ENCODE results near the gene CCSER1. TPM values are rescaled to one million over a fixed set of nuclear protein-coding genes. Genes with fewer than 3 reads are reported as not detected.

Gene CCSER1
- total RNA-seq, 1 experiment from 2014 or later: 23.1 TPM

DNA sequence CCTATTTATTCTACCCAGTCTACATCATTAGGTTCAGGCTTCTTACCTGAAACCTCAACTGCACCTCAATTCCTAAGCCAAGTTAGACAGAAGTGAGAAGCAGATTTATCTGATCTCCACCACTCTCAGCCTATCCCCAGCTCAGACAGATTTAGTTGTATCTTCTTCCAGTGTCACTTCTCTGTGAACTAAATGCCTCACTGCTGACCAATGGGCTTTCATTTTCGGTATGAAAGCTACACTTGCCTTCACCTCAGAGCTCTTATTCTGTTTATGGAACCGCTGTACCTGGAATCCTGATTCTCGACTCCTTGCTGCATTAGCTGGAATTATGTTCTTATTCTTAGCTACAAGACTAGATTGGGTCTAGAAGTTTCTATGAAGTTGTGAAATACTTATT, 833.2 kb downstream of the CCSER1 start:
- in situ Hi-C loops (cut with HindIII; ENCODE audit: low pct_unique_long_range_greater_than_20kb, low sequenced_read_pairs): no loop called here
- no peak for DNase-seq (ENCODE audit: low read depth, low spot score)

DNA sequence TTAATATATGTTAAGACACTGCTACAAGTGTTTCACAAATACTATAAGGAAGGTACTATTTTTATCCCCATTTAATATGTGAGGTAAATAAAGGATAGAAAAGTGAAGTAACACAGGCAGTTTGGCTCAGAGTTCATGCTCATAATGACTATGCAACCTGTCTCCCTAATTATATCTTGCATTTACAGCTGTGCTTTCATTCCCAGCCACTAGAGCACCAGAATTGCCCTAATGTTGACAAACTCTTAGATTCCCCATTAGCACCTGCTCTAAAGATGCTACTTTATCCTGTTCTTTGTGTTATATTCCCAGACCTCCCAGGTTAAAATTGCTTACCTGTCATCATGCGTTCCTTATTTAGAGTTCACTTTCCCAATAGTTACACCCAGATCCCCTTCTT, 833.6 kb downstream of the CCSER1 start:
- DNase-seq (ENCODE audit: low read depth, low spot score): no peak
- in situ Hi-C loops (cut with HindIII; ENCODE audit: low pct_unique_long_range_greater_than_20kb, low sequenced_read_pairs): no loop called here

DNA sequence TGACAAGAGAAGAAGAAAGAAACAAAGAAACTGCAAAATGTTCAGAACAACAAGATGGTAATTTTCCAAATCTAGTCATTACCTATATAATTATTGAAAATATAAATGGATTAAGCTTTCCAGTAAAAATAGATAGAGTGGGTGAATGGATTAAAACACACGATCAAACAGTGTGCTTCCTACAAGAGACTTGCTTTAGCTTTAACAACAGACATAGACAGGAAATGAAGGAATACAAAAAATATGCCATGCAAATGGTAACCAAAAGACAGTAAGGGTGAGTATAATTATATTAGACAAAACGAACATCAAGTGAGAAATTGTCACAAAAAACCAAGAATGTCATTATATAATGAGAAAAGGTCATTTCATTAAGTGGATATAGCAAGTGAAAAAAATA, 842.8 kb downstream of the CCSER1 start:
- no peak for DNase-seq (ENCODE audit: low read depth, low spot score)
- in situ Hi-C loops (cut with HindIII; ENCODE audit: low pct_unique_long_range_greater_than_20kb, low sequenced_read_pairs): no loop called here

DNA sequence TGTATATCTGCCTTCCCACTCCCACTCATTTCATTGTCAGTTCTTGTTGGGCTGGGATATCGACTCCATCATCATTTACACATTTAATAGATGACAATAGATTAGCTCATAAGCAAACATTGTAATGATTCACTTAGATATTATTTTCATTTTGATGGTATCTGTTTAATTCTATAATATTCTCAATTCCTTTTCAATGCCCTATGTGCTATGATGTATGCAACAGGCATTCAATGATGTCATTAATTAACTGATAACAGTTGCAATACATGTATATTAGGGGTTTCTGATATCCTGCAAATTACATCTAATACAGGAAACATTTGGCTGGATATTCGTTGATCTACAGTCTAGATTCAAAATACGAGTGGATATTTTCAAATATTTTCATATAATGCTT, 850.5 kb downstream of the CCSER1 start:
- DNase-seq (ENCODE audit: low read depth, low spot score): no peak
- in situ Hi-C loops (cut with HindIII; ENCODE audit: low pct_unique_long_range_greater_than_20kb, low sequenced_read_pairs): no loop called here

DNA sequence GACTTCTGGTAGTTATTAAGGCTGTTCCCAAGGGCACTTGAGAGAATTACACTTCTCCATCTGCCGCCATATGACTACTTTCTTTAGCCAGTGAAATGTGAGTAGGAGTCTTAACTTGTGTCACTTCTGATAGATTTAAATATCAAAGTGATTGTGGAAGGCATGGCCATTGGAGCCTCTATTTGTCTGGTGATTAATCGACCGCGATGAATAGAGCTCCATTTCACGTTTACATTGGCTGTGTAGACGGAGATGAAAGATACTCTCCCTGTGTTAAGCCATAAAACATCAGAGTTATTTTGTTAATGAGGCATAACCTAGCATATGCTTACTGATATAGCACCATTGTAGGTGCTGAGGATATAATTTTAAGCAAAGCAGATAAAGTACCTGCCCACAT, 852.4 kb downstream of the CCSER1 start:
- in situ Hi-C loops (cut with HindIII; ENCODE audit: low pct_unique_long_range_greater_than_20kb, low sequenced_read_pairs): no loop called here

DNA sequence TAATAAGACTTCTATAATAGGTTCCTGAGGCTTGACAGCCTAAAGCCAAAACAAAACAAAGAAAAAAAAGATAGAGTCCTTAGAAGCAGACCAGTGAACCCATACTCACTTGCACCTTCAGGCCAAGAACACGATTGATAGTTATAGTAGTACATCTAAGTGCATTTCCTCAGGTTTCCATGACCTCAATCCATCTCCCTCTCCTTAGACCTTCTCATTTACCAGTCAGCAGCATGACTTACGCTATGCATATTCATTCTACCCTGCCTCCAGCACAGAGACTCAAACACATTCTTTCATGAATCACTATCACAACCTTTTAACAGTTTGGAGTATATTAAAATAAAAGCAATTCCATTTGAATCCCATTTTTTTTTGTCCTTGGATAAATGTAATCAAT, 855.6 kb downstream of the CCSER1 start:
- in situ Hi-C loops (cut with HindIII; ENCODE audit: low pct_unique_long_range_greater_than_20kb, low sequenced_read_pairs): no loop called here
- DNase-seq (ENCODE audit: low read depth, low spot score): no peak

More for the DNA sequence above, 852.4 kb downstream of the CCSER1 start:
- DNase-seq (ENCODE audit: low read depth, low spot score): no peak

DNA sequence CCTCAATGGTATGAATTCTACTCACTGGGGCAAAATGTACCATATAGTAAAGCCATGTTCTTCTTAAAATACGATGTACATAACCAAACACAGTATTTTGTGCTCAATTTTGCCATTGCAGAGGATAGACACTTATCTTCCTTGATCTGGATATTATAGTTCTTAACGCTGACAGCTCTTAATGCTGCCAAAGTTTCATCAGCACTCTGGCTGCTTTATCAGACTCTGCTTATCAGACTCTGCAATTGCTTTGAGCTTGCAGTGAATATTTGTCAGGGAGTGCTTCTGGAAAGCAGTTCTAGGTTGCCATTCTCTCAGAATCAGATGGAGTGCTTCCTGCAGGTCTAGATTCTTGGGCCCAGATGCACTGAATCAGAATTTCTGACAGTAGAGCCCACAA, 863.1 kb downstream of the CCSER1 start:
- in situ Hi-C loops (cut with HindIII; ENCODE audit: low pct_unique_long_range_greater_than_20kb, low sequenced_read_pairs): no loop called here
- DNase-seq (ENCODE audit: low read depth, low spot score): no peak

DNA sequence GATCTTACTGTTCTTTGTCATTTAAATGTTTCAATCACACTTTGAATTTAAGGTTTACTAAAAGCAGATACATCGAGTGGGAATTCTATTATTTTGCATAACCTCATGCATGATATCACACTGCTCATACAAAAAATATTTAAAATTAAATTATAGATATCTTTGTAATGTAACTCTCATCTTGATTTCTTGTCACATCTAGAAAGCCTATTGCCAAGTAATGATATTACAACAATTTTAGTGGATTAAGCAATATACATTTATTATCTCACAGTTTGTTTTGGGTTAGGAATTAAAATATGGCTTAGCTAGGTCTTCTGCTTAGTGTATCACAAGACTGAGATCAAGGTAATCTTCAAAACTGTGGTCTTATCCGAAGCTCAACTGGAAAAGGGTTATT, 865.0 kb downstream of the CCSER1 start:
- no peak for DNase-seq (ENCODE audit: low read depth, low spot score)
- in situ Hi-C loops (cut with HindIII; ENCODE audit: low pct_unique_long_range_greater_than_20kb, low sequenced_read_pairs): no loop called here

DNA sequence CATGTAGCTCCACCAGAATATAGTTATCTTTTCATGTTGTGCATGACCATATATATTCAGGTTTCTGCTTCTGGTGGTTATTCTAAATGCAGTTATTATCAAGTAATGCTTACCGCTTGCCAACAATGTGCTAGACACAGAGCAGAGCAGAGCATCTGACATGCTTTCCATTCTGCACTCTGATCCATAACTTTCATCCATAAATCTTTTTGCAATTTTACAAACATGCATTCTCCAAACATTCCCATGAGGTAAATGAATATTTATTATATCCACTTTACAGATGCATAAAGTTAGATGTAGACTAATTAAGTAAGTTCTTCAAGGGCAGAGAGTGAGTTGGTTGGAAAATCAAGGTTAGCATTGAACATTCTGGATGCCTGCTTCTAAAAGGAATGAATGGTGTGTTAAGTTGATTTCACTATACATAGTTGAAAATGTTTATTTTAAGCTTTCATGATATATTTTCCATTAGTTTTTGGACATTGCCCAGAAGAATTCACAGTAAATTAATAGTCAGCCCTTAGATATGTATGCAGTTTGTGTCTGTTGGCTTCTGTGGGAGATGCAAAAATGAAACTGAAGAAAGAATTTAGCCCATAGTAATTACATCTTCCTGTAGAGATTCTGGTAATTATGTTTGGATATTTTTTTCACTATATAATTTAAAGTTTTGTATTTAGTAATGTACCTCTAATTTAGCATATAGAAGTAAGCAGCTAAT, 867.8 kb downstream of the CCSER1 start:
- no peak for DNase-seq (ENCODE audit: low read depth, low spot score)
- in situ Hi-C loops (cut with HindIII; ENCODE audit: low pct_unique_long_range_greater_than_20kb, low sequenced_read_pairs): no loop called here

DNA sequence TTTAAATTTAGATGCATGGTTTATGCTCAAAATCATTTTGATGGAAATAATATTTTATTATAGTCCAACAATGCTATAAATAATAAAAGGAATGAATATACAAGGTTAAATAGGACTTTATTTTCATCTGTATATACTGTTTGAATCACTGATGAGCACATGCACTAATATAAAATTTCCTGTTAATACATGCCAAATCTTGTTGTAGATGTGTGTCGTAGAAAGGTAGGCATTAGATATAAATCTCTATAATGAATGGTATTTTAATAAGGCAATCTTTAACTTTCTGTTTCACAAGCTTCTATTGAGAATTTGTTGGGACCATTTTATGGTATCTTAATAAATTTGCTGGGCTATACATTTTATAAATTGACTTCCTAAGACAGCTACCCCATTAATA, 868.8 kb downstream of the CCSER1 start:
- in situ Hi-C loops (cut with HindIII; ENCODE audit: low pct_unique_long_range_greater_than_20kb, low sequenced_read_pairs): no loop called here
- DNase-seq (ENCODE audit: low read depth, low spot score): no peak

DNA sequence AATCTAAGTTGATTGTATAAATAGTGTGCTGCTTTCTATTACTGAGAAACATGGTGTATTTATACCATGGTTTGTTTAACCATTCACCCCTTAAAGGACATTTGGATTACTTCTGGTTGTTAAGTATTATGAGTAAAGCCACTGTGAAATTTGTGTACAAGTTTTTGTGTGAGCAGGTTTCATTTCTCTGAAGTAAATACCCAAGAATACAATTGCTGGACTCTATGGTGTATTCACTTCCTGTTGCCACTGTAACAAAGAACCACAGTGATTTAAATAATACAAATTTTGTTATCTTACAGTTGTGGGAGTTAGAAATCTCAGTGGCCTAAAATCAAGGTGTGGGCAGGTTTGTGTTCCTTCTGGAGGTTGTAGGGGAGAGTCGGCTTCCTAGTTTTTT, 869.6 kb downstream of the CCSER1 start:
- no peak for DNase-seq (ENCODE audit: low read depth, low spot score)
- in situ Hi-C loops (cut with HindIII; ENCODE audit: low pct_unique_long_range_greater_than_20kb, low sequenced_read_pairs): no loop called here

DNA sequence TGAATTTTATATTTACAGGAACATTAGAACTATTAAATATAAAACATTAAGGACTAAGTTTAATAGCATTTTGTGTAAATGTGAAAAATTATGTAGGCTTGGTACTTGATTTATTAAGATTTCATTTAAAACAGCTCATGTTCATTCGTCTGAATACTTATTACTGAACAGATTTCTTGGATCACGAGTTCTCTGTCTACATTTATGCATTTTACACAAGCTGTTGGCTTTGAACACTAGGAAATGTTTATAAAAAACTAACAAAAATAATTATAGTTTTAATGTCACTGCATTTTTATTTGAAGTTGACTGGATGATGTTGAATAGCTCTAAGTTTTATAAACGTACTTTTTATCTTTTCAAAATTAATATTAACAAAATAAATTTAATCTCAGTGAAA, 888.7 kb downstream of the CCSER1 start:
- in situ Hi-C loops (cut with HindIII; ENCODE audit: low pct_unique_long_range_greater_than_20kb, low sequenced_read_pairs): no loop called here
- DNase-seq (ENCODE audit: low read depth, low spot score): no peak

DNA sequence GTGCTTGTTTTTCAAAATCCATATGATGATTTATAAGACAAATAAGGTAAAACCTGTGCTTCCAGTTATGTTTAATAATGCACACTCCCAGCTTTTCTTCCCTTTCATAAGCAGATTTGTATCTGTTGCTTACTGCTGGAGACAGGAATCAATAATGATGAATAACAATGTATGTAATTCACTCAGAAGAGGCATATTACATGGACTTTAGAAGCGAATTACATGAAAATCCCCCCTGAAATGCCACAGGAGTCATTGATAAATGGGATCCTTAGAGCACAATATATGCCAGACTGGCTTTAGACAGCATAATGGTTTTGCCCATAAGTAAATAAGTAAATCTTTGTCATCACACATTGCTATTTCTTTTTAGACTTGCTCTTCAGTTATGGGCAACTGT, 892.3 kb downstream of the CCSER1 start:
- DNase-seq (ENCODE audit: low read depth, low spot score): no peak
- in situ Hi-C loops (cut with HindIII; ENCODE audit: low pct_unique_long_range_greater_than_20kb, low sequenced_read_pairs): no loop called here

DNA sequence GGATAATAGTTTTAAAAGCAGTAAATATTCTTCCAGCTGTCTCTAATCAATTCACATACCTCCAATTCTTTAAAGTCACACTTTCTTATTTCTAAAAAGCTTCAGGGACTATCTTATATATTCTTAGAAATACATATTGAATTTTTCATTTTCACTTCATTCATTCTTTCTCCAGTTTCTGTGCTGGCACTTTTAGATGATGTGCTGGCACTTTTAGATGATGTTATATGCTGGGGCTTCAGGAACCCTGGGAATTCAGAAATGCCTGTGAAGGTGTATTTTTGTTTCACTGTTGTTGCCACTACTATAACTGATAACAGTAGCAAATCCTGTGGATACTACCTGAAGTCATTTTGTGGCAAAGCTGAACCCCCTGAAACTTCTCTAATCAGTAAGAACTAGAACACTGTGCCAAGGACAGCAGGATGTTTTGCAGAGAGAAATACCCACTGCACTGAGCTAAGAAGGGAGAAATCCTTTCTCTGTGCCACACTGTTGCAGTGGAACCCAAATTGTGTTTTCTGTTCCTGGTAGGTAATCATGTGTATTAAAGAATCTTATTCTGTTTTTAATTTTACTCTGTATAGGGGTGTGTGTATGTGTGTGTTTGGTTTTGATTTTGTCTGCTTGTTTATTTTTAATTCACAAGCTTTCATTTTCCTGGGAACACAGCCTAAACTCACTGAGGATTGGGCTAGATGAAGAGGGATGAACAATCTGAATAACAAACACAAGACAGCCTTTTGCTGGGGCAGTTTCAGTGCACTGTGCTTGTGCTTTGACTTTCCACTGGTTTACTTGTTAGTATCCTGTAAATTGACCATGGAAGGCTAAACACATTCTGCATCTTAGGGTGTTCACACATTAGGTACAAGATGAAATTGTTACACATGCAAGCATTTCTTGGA, 898.3 kb downstream of the CCSER1 start:
- no peak for DNase-seq (ENCODE audit: low read depth, low spot score)
- in situ Hi-C loops (cut with HindIII; ENCODE audit: low pct_unique_long_range_greater_than_20kb, low sequenced_read_pairs): no loop called here

DNA sequence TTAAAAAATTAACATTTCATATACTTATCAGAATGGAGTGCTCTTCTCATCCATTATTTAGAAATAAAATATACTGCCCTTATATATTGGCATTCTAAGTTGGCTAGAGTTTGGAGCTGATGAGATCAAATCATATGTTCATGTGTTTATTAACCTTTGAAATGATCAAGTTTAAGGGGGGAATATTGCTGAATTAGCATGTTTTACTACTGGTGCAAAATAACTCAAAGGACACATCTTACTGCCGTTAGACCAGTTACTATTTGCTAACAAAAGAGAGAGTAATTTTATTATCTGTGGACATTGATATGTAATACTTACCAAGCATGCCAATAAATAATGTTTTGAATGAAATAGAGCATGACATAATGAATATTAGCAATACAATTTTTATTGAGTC, 901.0 kb downstream of the CCSER1 start:
- in situ Hi-C loops (cut with HindIII; ENCODE audit: low pct_unique_long_range_greater_than_20kb, low sequenced_read_pairs): no loop called here
- no peak for DNase-seq (ENCODE audit: low read depth, low spot score)

DNA sequence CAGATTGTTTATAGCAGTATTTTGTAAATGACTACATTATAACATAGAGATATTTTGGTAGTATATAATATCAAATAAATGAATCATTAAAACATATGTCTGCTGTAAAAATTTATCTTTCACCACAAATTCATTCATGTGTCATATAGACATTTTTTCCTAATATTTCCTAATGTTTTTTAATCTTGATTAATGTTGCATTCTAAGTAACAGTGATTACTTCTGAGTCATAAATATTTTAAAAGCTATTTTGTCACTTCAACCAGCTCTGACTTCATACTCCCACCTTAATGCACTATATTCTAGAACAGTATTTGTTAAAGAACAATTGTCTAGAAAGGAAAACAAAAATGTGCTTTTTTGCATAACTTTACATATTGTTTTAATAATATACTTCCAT, 904.6 kb downstream of the CCSER1 start:
- in situ Hi-C loops (cut with HindIII; ENCODE audit: low pct_unique_long_range_greater_than_20kb, low sequenced_read_pairs): no loop called here
- DNase-seq (ENCODE audit: low read depth, low spot score): no peak

DNA sequence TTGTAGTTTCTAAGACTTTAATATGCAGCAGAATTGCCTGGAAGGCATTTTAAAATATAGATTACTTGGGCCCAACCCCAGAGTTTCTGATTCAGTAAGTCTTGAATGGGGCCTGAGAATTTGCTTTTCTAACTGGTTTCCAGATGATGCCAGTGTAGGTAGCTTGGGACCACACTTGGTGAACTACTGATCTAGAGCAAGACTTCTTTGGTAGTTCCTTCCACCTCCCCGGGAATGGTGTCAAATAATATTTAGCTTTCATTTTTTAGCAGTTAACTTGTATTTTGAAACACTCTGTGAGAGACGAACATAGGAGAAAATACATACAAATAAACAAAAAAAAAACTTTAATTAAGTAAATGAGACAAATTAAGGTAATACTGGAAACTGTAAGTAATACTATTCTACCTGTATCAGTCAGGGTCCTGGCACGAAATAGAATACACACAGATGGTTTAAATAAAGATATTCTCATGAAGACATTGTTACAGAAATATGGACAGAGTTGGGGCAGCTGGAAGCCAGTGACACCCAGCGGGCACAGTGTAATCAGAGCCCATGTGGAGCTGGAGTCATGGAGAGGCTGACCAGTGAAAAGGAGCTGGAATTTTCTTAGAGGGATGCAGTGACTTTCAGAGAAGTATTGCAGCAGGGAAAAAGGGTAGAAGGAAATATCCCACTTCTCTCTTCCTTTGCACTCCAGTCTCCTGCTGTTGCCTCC, 905.7 kb downstream of the CCSER1 start:
- in situ Hi-C loops (cut with HindIII; ENCODE audit: low pct_unique_long_range_greater_than_20kb, low sequenced_read_pairs): no loop called here
- DNase-seq (ENCODE audit: low read depth, low spot score): no peak

DNA sequence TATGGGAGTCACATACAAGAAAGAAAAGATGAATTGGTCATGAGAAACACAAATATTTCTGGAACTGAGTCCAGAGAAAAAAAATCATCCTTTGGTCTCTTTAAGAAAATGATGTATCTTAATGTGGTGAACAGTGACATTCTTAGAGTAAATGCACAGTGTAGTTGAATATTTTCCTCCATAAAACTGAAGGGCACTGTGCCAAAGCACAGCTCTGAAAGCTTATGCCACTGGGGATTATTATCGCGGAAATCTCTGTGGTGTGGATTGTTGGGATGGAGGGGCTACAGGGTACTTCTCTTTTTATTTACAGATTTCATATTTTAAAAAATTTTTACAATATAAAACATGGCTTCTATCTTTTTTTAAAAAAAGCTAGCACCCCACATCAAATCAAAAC, 908.1 kb downstream of the CCSER1 start:
- in situ Hi-C loops (cut with HindIII; ENCODE audit: low pct_unique_long_range_greater_than_20kb, low sequenced_read_pairs): no loop called here
- no peak for DNase-seq (ENCODE audit: low read depth, low spot score)

Measured in SK-MEL-5 (cell line).